LNCAP (cell line): ENCODE data around the gene MAPK8IP2.

ENCODE experiments used
- CTCF ChIP-seq: fragments of 450-650 bp; IDR thresholded peaks from 2 replicates; pipeline ENCODE4 v1.5.1; 2017; ENCODE audit warnings: mild to moderate bottlenecking

The MAPK8IP2 gene

GRCh38 chr22:50607659-50608020, 7.0 kb downstream of the MAPK8IP2 start:
- TF ChIP-seq CTCF = no peak

GRCh38 chr22:50608996-50609395, 8.4 kb downstream of the MAPK8IP2 start:
- no peak for TF ChIP-seq CTCF

- no peak for TF ChIP-seq CTCF
Observed at GRCh38 chr22:50609599-50609998, 9.0 kb downstream of the MAPK8IP2 start.

- TF ChIP-seq CTCF = no peak
Observed at GRCh38 chr22:50610041-50610451, 9.5 kb downstream of the MAPK8IP2 start.

- no peak for TF ChIP-seq CTCF
Observed at GRCh38 chr22:50610581-50610980, 10.0 kb downstream of the MAPK8IP2 start.

GRCh38 chr22:50611341-50612060, 10.9 kb downstream of the MAPK8IP2 start:
- TF ChIP-seq CTCF = no peak

GRCh38 chr22:50612168-50612527, 11.6 kb downstream of the MAPK8IP2 start:
- TF ChIP-seq CTCF = no peak
